HEK293T (cell line): ENCODE measurements around the gene CABP7.

Experiments used
- CTCF ChIA-PET: fragments of 350-600 bp; formaldehyde crosslinking; extraction: SDS; loops from one replicate; lab custom pipeline; 2021; ENCODE audit warnings: antibody characterized with exemption, inconsistent platforms; lab: Yijun Ruan, JAX
- POLR2A ChIA-PET: fragments of 350-600 bp; formaldehyde crosslinking; extraction: SDS; loops from one replicate; lab custom pipeline; 2020; ENCODE audit warnings: antibody characterized with exemption, inconsistent platforms; lab: Yijun Ruan, JAX
- DNase-seq: peaks from one replicate; pipeline ENCODE4 v3.0.0; 2012; ENCODE audit warnings: mixed read lengths; ENCODE audit errors: extremely low spot score
- ARNT ChIP-seq: fragments of 450-650 bp; IDR thresholded peaks from 2 replicates; pipeline ENCODE4 v1.6.1; 2017; ENCODE audit warnings: mild to moderate bottlenecking
- BHLHE40 ChIP-seq: fragments of 450-650 bp; IDR thresholded peaks from 2 replicates; pipeline ENCODE4 v1.6.1; 2016; ENCODE audit warnings: mild to moderate bottlenecking, moderate library complexity, borderline replicate concordance
- CTBP1 ChIP-seq: fragments of 450-650 bp; IDR thresholded peaks from 2 replicates; pipeline ENCODE4 v1.6.1; 2016; ENCODE audit warnings: borderline replicate concordance
- ELF4 ChIP-seq: fragments of 450-650 bp; IDR thresholded peaks from 2 replicates; pipeline ENCODE4 v1.6.1; 2017; ENCODE audit warnings: antibody characterized with exemption
- FOXA1 ChIP-seq: fragments of 450-650 bp; IDR thresholded peaks from 2 replicates; pipeline ENCODE4 v1.6.1; 2016; ENCODE audit warnings: mild to moderate bottlenecking
- FOXK2 ChIP-seq: fragments of 450-650 bp; IDR thresholded peaks from 2 replicates; pipeline ENCODE4 v1.6.1; 2016; ENCODE audit warnings: mild to moderate bottlenecking
- FOXM1 ChIP-seq: fragments of 450-650 bp; IDR thresholded peaks from 2 replicates; pipeline ENCODE4 v1.6.1; 2017; ENCODE audit warnings: mild to moderate bottlenecking, borderline replicate concordance
- HDGF ChIP-seq: fragments of 450-650 bp; IDR thresholded peaks from 2 replicates; pipeline ENCODE4 v1.6.1; 2017; ENCODE audit warnings: antibody characterized with exemption, borderline replicate concordance
- L3MBTL2 ChIP-seq: fragments of 450-650 bp; conservative IDR thresholded peaks from 2 replicates; pipeline ENCODE4 v1.6.1; 2016; ENCODE audit warnings: mild to moderate bottlenecking
- LEF1 ChIP-seq: fragments of 450-650 bp; IDR thresholded peaks from 2 replicates; pipeline ENCODE4 v1.6.1; 2017; ENCODE audit warnings: mild to moderate bottlenecking, borderline replicate concordance
- NFRKB ChIP-seq: fragments of 450-650 bp; IDR thresholded peaks from 2 replicates; pipeline ENCODE4 v1.6.1; 2016; ENCODE audit warnings: mild to moderate bottlenecking, moderate library complexity
- PKNOX1 ChIP-seq: fragments of 450-650 bp; IDR thresholded peaks from 2 replicates; pipeline ENCODE4 v1.6.1; 2016
- SP1 ChIP-seq: fragments of 450-650 bp; IDR thresholded peaks from 2 replicates; pipeline ENCODE4 v1.6.1; 2017
- SUZ12 ChIP-seq: fragments of 450-650 bp; IDR thresholded peaks from 2 replicates; pipeline ENCODE4 v1.6.1; 2016; ENCODE audit warnings: mild to moderate bottlenecking
- TARDBP ChIP-seq: fragments of 450-650 bp; IDR thresholded peaks from 2 replicates; pipeline ENCODE4 v1.6.1; 2016
- ZNF384 ChIP-seq: fragments of 450-650 bp; IDR thresholded peaks from 2 replicates; pipeline ENCODE4 v1.6.1; 2016

Gene CABP7

GRCh38 chr22:29718949-29719898 is 579 bp upstream of the CABP7 start:
- ChIA-PET POLR2A (no interaction called here), CTCF (interaction anchor here (0.9 to 1.8 kb wide), 2 partner anchors 29 to 83 kb away, joined by 3 to 7 read pairs; no protein-coding TSS in a partner anchor)
- no peak for DNase-seq
- TF ChIP-seq ELF4 (no peak), SP1 (no peak), SUZ12 (no peak), CTBP1 (no peak), ARNT (no peak), FOXK2 (no peak), NFRKB (no peak), L3MBTL2 (no peak)

- CTCF ChIA-PET, result no interaction called here
- DNase-seq, result no peak
- POLR2A ChIA-PET, result no interaction called here
- TF ChIP-seq TARDBP (no peak), NFRKB (no peak), FOXM1 (no peak), BHLHE40 (no peak), PKNOX1 (no peak), L3MBTL2 (no peak), ELF4 (no peak), ZNF384 (no peak), CTBP1 (no peak), SP1 (no peak), LEF1 (no peak), FOXA1 (no peak), ARNT (no peak), FOXK2 (no peak), HDGF (no peak), SUZ12 (no peak)
These were observed 1.1 kb downstream of the CABP7 start for GRCh38 chr22:29720811-29721323.

- DNase-seq, result no peak
- POLR2A ChIA-PET, result interaction anchor here (1.3 kb wide), 1 partner anchor 45 kb away, joined by 3 read pairs; the partner anchor contains the start of genes UQCR10 and ZMAT5
- CTCF ChIA-PET, result interaction anchor here (0.6 kb wide), 1 partner anchor 96 kb away, joined by 4 read pairs; no protein-coding TSS in a partner anchor
- TF ChIP-seq NFRKB (no peak), HDGF (no peak), FOXA1 (no peak), SUZ12 (no peak), SP1 (no peak), ARNT (no peak), BHLHE40 (no peak), FOXM1 (no peak), TARDBP (no peak), FOXK2 (no peak), L3MBTL2 (no peak), LEF1 (no peak), ELF4 (no peak), PKNOX1 (no peak), CTBP1 (no peak)
These were observed 2.3 kb downstream of the CABP7 start for GRCh38 chr22:29722151-29722550.

GRCh38 chr22:29722587-29722986 is 2.8 kb downstream of the CABP7 start:
- POLR2A ChIA-PET, result interaction anchor here (1.3 kb wide), 1 partner anchor 44 kb away, joined by 3 read pairs; the partner anchor contains the start of genes UQCR10 and ZMAT5
- TF ChIP-seq SP1 (no peak), CTBP1 (no peak), BHLHE40 (no peak), FOXM1 (no peak)
- CTCF ChIA-PET, result interaction anchor here (0.6 kb wide), 1 partner anchor 10 kb away, joined by 3 read pairs; no protein-coding TSS in a partner anchor
- no peak for DNase-seq

- no peak for DNase-seq
- ChIA-PET CTCF (no interaction called here), POLR2A (interaction anchor here (1.3 kb wide), 1 partner anchor 43 kb away, joined by 3 read pairs; the partner anchor contains the start of genes UQCR10 and ZMAT5)
- TF ChIP-seq PKNOX1 (no peak), ARNT (no peak), CTBP1 (no peak), L3MBTL2 (no peak), SP1 (no peak), TARDBP (no peak), HDGF (no peak), FOXA1 (no peak), ELF4 (no peak), NFRKB (no peak), ZNF384 (no peak), FOXM1 (no peak)
These were observed 4.0 kb downstream of the CABP7 start for GRCh38 chr22:29723766-29724165.
